ENCODE measurements around the gene RNF4. TPM values are rescaled to one million over a fixed set of nuclear protein-coding genes. Genes with fewer than 3 reads are reported as not detected.
"Not testable (repeated sequence)": the region's sequence is repeated elsewhere in the genome, so short reads cannot be mapped to it uniquely, and the experiment has no call there.

Gene RNF4
- total RNA-seq = 30.4 TPM

GRCh38 chr4:2468456-2469191, at the start of gene RNF4:
RNF4 (plus strand) TSS chr4:2469106; CDS start chr4:2490494, 21,388 bp downstream.
- DNase-seq (ENCODE audit: low read depth in 2 of 3, low spot score in 2 of 3) = peak; percentile 86 to 98 (median 96)

GRCh38 chr4:2419814-2420213, 49.1 kb upstream of the RNF4 start:
- DNase-seq (ENCODE audit: low read depth in 2 of 3, low spot score in 2 of 3) = no peak

- no peak for DNase-seq (ENCODE audit: low read depth in 2 of 3, low spot score in 2 of 3)
Measured at GRCh38 chr4:2421928-2422327, 47.0 kb upstream of the RNF4 start.

- no peak for DNase-seq (ENCODE audit: low read depth in 2 of 3, low spot score in 2 of 3)
Measured at GRCh38 chr4:2423066-2423465, 45.8 kb upstream of the RNF4 start.

- DNase-seq (ENCODE audit: low read depth in 2 of 3, low spot score in 2 of 3) = no peak
Measured at GRCh38 chr4:2423695-2424094, 45.2 kb upstream of the RNF4 start.

GRCh38 chr4:2424581-2424980, 44.3 kb upstream of the RNF4 start:
- no peak for DNase-seq (ENCODE audit: low read depth in 2 of 3, low spot score in 2 of 3)

GRCh38 chr4:2425386-2426068, 43.4 kb upstream of the RNF4 start:
- no peak for DNase-seq (ENCODE audit: low read depth in 2 of 3, low spot score in 2 of 3)

- DNase-seq (ENCODE audit: low read depth in 2 of 3, low spot score in 2 of 3) = no peak
Measured at GRCh38 chr4:2426069-2426397, 42.9 kb upstream of the RNF4 start.

GRCh38 chr4:2426711-2427275, 42.1 kb upstream of the RNF4 start:
- DNase-seq (ENCODE audit: low read depth in 2 of 3, low spot score in 2 of 3) = no peak

- DNase-seq (ENCODE audit: low read depth in 2 of 3, low spot score in 2 of 3) = no peak
Measured at GRCh38 chr4:2427383-2428334, 41.2 kb upstream of the RNF4 start.

- DNase-seq (ENCODE audit: low read depth in 2 of 3, low spot score in 2 of 3) = no peak
Measured at GRCh38 chr4:2428496-2429213, 40.3 kb upstream of the RNF4 start.

- not testable (repeated sequence) for DNase-seq (ENCODE audit: low read depth in 2 of 3, low spot score in 2 of 3)
Measured at GRCh38 chr4:2429945-2430757, 38.8 kb upstream of the RNF4 start.

GRCh38 chr4:2432004-2432403, 36.9 kb upstream of the RNF4 start:
- no peak for DNase-seq (ENCODE audit: low read depth in 2 of 3, low spot score in 2 of 3)

- peak in 1 of 3 donors; percentile 40 for DNase-seq (ENCODE audit: low read depth in 2 of 3, low spot score in 2 of 3)
Measured at GRCh38 chr4:2432991-2433530, 35.8 kb upstream of the RNF4 start.

- no peak for DNase-seq (ENCODE audit: low read depth in 2 of 3, low spot score in 2 of 3)
Measured at GRCh38 chr4:2433609-2434350, 35.1 kb upstream of the RNF4 start.

- no peak for DNase-seq (ENCODE audit: low read depth in 2 of 3, low spot score in 2 of 3)
Measured at GRCh38 chr4:2434420-2434819, 34.5 kb upstream of the RNF4 start.

GRCh38 chr4:2436301-2436700, 32.6 kb upstream of the RNF4 start:
- DNase-seq (ENCODE audit: low read depth in 2 of 3, low spot score in 2 of 3) = no peak

GRCh38 chr4:2436761-2437474, 32.0 kb upstream of the RNF4 start:
- no peak for DNase-seq (ENCODE audit: low read depth in 2 of 3, low spot score in 2 of 3)
